BLaER1 (cell line): ENCODE results near the gene FCSK.
A peak's percentile ranks its signal among the peaks of the same experiment; 100 is the strongest.

Experiments
- H3K27ac ChIP-seq: shearing (Covaris generic); formaldehyde crosslinking; 2 replicates; pipeline ENCODE4 v1.8.1; 2022
- H3K27me3 ChIP-seq: shearing (Covaris generic); formaldehyde crosslinking; 2 replicates; pipeline ENCODE4 v1.8.1; 2022
- H3K36me3 ChIP-seq: shearing (Covaris generic); formaldehyde crosslinking; 2 replicates; pipeline ENCODE4 v1.8.1; 2022
- H3K4me1 ChIP-seq: shearing (Covaris generic); formaldehyde crosslinking; 2 replicates; pipeline ENCODE4 v1.8.1; 2022
- H3K4me2 ChIP-seq: shearing (Covaris generic); formaldehyde crosslinking; 2 replicates; pipeline ENCODE4 v1.8.1; 2022
- H3K4me3 ChIP-seq: shearing (Covaris generic); formaldehyde crosslinking; 2 replicates; pipeline ENCODE4 v1.8.1; 2022
- H3K9ac ChIP-seq: shearing (Covaris generic); formaldehyde crosslinking; 2 replicates; pipeline ENCODE4 v1.8.1; 2022
- H3K9me3 ChIP-seq: shearing (Covaris generic); formaldehyde crosslinking; 2 replicates; pipeline ENCODE4 v1.8.1; 2022
- H4K20me1 ChIP-seq: shearing (Covaris generic); formaldehyde crosslinking; 2 replicates; pipeline ENCODE4 v1.8.1; 2022
- Cebpa-rat ChIP-seq: shearing (Covaris generic); IDR thresholded peaks from 2 replicates; pipeline ENCODE4 v1.8.1; 2022

The FCSK gene

DNA sequence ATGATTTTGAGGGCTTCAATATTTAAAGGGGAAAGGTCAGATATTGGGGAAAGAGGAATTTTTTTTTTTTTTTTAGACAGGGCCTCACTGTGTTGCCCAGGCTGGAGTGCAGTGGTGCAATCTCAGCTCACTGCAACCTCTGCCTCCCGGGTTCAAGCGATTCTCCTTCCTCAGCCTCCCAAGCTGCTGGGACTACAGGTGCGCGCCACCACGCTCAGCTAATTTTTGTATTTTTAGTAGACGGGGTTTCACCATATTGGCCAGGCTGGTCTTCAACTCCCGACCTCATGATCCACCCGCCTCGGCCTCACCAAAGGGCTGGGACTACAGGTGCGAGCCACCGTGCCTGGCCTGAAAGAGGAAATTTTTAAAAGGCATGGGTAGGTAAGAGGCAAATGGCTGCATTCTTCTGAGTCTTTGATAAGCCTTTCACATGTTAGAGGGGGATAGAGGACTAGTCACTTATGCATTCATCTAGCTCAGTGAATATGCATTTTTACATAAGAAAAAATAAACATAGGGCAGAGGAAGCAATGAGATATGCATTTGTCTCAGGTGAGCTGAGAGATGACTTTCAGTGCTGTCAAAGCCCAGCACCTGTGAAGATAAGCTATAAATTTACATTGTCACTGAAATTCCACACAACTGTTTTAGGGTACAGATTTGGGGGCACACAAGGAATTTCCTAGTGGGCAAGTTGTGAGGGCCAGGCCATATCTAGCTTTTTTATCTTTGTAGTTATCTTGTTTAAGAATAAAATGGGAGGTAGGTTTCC, 1.1 kb upstream of the FCSK start:
- Histone ChIP-seq H3K4me3 (peak overlapping the region; percentile 88), H3K27ac (no peak overlapping the region), H3K27me3 (no peaks in the 10 kb centered on the region), H4K20me1 (no peaks in the 10 kb centered on the region), H3K4me2 (peak overlapping the region; percentile 98), H3K36me3 (no peaks in the 10 kb centered on the region), H3K9ac (peak overlapping the region; percentile 95), H3K9me3 (no peaks in the 10 kb centered on the region), H3K4me1 (peaks cover 16% of the 10 kb centered on the region)
- no peak for TF ChIP-seq Cebpa-rat

DNA sequence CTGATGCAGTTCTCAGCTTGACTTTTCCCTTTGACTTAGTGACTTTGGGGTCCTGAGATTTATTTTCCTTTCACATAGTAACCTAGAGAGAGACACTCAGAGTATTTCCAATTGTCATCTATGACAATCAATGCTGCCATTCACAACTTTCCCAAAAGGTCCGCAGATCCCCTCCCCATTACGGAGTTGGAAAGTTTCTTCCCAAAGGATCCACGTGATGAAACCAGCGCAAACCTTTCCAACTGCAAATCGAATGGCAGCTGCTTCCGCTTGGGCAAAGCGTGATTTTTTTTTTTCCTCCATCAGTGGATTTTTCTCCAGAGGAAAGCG, 538 bp upstream of the FCSK start:
- Histone ChIP-seq H3K4me3 (peak overlapping the region; percentile 88), H3K27me3 (no peaks in the 10 kb centered on the region), H4K20me1 (no peaks in the 10 kb centered on the region), H3K27ac (peak overlapping the region; percentile 98), H3K9ac (peak overlapping the region; percentile 95), H3K4me1 (peaks cover 16% of the 10 kb centered on the region), H3K9me3 (no peaks in the 10 kb centered on the region), H3K4me2 (peak overlapping the region; percentile 98), H3K36me3 (no peaks in the 10 kb centered on the region)
- no peak for TF ChIP-seq Cebpa-rat

DNA sequence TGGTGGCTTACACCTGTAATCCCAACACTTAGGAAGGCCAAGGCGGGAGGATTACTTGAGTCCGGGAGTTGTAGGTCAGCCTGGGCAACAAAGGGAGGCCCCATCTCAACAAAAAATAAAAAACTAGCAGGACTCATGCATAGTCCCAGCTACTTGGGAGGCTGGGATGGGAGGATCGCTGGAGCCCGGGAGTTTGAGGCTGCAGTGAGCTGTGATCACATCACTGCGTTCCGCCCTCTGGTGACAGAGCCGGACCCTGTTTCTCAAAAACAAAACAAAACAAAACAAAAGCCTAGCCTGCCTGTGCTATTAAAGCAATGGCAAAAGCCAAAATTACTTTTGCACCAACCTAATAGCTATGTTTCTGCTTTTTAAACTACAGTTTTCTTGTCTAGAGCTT, 1.5 kb downstream of the FCSK start:
- H3K27me3 ChIP-seq: no peaks in the 10 kb centered on the region
- H3K36me3 ChIP-seq: no peaks in the 10 kb centered on the region
- H3K4me3 ChIP-seq: no peak overlapping the region
- H3K9me3 ChIP-seq: no peaks in the 10 kb centered on the region
- no peak overlapping the region for H3K4me2 ChIP-seq
- no peak overlapping the region for H3K27ac ChIP-seq
- TF ChIP-seq Cebpa-rat: no peak
- H3K4me1 ChIP-seq: peaks cover 24% of the 10 kb centered on the region
- H3K9ac ChIP-seq: no peak overlapping the region
- no peaks in the 10 kb centered on the region for H4K20me1 ChIP-seq

DNA sequence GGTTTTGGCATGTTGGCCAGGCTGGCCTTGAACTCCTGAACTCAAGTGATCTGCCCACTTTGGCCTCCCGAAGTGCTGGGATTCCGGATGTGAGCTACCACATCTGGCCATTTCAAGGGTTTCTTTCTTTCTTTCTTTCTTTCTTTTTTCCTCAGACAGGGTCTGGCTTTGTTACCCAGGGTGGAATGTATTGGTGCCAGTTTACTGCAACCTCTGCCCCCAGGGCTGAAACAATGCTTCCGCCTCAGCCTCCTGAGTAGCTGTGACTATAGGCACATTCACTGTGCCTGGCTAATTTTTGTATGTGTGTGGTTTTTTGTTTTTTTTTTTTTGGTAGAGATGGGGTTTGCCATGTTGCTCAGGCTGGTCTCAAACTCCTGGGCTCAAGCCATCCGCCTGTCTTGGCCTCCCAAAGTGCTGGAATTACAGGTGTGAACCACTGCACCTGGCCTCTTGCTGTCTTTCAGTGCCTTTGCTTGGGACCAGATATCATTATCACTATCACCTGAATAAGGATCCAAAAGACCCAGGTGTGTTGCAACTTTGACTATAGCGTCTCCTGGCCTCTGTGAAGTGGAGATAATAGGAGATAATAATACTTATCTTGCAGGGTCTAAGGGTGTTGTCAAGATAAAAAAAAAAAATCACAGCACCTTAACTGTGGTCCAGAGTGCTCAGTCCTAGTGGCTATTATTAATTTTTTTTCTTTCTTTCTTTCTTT, 3.2 kb downstream of the FCSK start:
- Histone ChIP-seq H3K27me3 (no peaks in the 10 kb centered on the region), H3K4me1 (peaks cover 32% of the 10 kb centered on the region), H3K9ac (no peak overlapping the region), H4K20me1 (no peaks in the 10 kb centered on the region), H3K4me3 (no peak overlapping the region), H3K36me3 (0 out of 2 replicates have a peak, but pooled peaks cover 4% of the 10 kb centered on the region), H3K9me3 (no peaks in the 10 kb centered on the region), H3K27ac (no peak overlapping the region), H3K4me2 (no peak overlapping the region)
- no peak for TF ChIP-seq Cebpa-rat

DNA sequence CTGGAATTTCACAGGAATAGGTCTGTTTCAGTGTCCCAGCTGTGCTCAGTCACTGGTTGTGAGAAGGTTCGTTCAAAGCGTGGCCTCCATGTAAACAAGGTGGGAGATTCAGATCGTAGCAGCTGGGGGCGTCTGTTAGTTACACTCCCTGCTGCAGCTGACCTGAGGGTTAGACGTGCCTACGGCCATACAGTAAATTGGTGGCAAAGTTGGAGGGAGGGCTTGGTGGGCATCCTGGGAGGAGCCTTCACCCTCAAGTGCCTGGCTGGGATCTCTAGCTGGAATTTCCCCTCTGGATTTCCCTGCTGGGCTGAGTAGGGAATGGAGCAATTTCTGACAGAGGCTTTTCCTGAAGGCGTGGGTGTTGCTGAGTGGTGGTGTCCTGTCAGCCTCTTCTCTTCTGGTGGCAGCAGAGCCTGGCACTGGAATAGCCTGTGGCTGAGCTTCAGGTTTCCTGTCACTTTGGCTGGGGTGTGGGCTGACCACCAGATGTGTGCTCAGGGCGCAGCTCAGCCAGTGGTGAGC, 6.4 kb downstream of the FCSK start:
- H3K9me3 ChIP-seq: no peaks in the 10 kb centered on the region
- H3K4me2 ChIP-seq: no peak overlapping the region
- H3K4me1 ChIP-seq: 0 out of 2 replicates have a peak, but pooled peaks cover 17% of the 10 kb centered on the region
- H3K4me3 ChIP-seq: no peak overlapping the region
- no peaks in the 10 kb centered on the region for H3K27me3 ChIP-seq
- peaks cover 26% of the 10 kb centered on the region for H3K36me3 ChIP-seq
- no peaks in the 10 kb centered on the region for H4K20me1 ChIP-seq
- H3K9ac ChIP-seq: no peak overlapping the region
- TF ChIP-seq Cebpa-rat: no peak
- H3K27ac ChIP-seq: 0 out of 2 replicates have a peak overlapping the region, but pooled peaks have one; percentile 26

DNA sequence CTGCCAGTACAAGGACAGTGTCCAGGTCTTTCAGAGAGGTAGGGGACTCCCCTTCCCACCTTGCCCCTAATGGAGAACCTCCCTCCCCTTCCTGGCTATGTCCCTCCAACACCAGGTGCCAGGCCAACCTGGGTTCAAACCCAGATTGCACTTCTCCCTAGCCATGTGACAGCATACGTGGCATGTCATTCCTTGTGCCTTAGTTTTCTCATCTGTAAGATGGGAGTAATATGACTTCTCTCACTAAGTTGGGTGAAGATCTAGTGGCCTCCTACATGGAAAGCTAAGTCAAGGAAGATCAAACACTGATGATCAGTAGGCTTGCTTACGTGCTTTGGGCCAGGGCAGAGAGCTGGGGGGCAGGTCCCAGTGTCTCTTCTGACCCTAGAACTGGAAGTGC, 8.8 kb downstream of the FCSK start:
- Histone ChIP-seq H4K20me1 (no peaks in the 10 kb centered on the region), H3K36me3 (peaks cover 32% of the 10 kb centered on the region), H3K27ac (no peak overlapping the region), H3K9me3 (no peaks in the 10 kb centered on the region), H3K9ac (no peak overlapping the region), H3K4me2 (no peak overlapping the region), H3K4me3 (no peak overlapping the region), H3K27me3 (no peaks in the 10 kb centered on the region), H3K4me1 (0 out of 2 replicates have a peak, but pooled peaks cover 17% of the 10 kb centered on the region)
- TF ChIP-seq Cebpa-rat: no peak

DNA sequence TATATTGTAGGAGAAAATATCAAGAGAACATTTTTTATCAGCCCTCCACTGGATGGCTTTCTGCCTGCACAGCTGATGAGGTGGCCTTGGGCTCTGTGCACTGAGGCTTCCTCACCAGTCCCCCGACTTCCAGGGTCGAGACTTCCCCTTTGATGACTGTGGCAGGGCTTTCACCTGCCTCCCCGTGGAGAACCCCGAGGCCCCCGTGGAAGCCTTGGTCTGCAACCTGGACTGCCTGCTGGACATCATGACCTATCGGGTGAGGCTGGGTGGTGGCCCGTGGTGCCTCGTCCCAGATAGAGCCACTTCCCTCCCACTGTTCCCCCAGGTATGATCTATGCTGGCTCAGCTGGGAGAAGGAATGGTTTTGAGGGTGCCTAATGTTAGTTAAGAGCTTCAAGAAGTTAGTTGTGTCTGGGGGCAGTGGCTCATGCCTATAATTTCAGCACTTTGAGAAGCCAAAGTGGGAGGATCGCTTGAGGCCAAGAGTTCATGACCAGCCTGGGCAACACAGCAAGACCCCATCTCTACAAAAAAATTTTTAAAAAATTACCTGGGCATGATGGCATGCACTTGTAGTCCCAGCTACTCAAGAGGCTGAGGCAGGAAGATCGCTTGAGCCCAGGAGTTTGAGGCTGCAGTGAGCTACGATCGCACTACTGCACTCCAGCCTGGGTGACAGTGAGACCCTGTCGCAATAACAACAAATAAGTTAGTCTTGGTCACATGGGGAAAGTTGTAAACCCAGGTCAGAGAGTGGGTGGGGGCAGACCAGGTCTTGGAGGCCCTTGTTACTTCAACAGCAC, 11.8 kb downstream of the FCSK start:
- Histone ChIP-seq H3K4me1 (0 out of 2 replicates have a peak, but pooled peaks cover 6% of the 10 kb centered on the region), H3K4me2 (no peak overlapping the region), H3K9ac (no peak overlapping the region), H3K27ac (no peak overlapping the region), H3K36me3 (peaks cover 32% of the 10 kb centered on the region), H3K27me3 (no peaks in the 10 kb centered on the region), H3K4me3 (no peak overlapping the region), H3K9me3 (no peaks in the 10 kb centered on the region), H4K20me1 (no peaks in the 10 kb centered on the region)
- TF ChIP-seq Cebpa-rat: no peak

DNA sequence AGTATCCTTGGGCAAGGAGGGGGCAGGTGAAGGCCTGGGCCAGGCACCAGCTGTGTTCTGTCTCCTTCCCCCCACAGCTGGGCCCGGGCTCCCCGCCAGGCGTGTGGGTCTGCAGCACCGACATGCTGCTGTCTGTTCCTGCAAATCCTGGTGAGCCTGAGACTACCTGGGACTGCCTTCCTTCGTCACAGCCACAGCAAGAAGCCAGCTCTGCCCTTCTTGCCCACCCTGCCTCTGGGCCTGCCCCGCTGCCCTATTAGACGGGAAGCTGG, 12.3 kb downstream of the FCSK start:
- TF ChIP-seq Cebpa-rat: no peak
- H3K27ac ChIP-seq: no peak overlapping the region
- no peaks in the 10 kb centered on the region for H4K20me1 ChIP-seq
- no peak overlapping the region for H3K9ac ChIP-seq
- H3K27me3 ChIP-seq: no peaks in the 10 kb centered on the region
- no peak overlapping the region for H3K4me3 ChIP-seq
- H3K4me2 ChIP-seq: no peak overlapping the region
- H3K4me1 ChIP-seq: 0 out of 2 replicates have a peak, but pooled peaks cover under 1% of the 10 kb centered on the region
- H3K36me3 ChIP-seq: peaks cover 29% of the 10 kb centered on the region
- no peaks in the 10 kb centered on the region for H3K9me3 ChIP-seq

DNA sequence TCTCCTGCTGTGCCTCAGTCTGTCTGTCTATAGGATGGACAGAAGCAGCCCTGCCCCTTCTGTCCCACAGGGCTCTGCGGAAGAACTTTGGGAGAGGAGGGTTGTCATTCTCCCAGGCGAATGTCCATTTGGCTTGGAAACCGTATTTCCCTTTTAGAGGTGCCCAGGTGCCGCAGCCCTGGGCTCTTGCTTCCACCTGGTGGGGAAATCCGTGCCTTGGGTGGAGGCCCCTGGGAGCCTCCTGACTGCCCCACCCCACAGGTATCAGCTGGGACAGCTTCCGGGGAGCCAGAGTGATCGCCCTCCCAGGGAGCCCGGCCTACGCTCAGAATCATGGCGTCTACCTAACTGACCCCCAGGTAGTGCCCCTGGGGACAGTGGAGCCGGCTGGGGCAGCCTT, 12.7 kb downstream of the FCSK start:
- Histone ChIP-seq H3K4me3 (no peak overlapping the region), H3K36me3 (peaks cover 28% of the 10 kb centered on the region), H3K9me3 (no peaks in the 10 kb centered on the region), H3K27ac (no peak overlapping the region), H4K20me1 (no peaks in the 10 kb centered on the region), H3K9ac (no peak overlapping the region), H3K27me3 (no peaks in the 10 kb centered on the region), H3K4me2 (no peak overlapping the region), H3K4me1 (peaks cover 2% of the 10 kb centered on the region)
- TF ChIP-seq Cebpa-rat: no peak
